Measurements from ENCODE around the gene PNLIPRP2.

PNLIPRP2 gene

DNA sequence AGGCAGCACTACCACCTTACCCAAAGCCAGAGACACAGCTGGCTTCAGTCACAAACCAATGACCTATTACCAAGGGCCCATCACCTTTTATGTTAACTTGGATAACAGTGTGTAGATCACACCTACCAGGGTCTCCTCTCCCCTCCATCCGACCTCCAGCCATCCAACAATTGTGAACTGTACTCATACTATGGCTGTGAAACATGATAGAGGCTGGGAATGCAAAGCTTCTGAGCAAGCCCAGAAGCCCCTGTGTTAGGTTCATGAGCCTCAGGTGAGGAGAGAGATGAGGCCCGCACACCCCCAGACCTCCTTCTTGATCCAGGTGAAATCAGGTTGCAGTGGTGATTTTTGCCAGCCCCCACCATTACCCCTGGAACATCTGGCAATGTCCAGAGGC is 47.7 kb downstream of the PNLIPRP2 start:
- TF ChIP-seq HDGF (IDR thresholded peaks at IDR 0.05; ENCODE audit: borderline replicate concordance) (no peak), PKNOX1 (IDR thresholded peaks at IDR 0.05) (no peak), ZNF384 (IDR thresholded peaks at IDR 0.05) (no peak), NFRKB (IDR thresholded peaks at IDR 0.05) (no peak), SP1 (IDR thresholded peaks at IDR 0.05) (no peak), LEF1 (IDR thresholded peaks at IDR 0.05; ENCODE audit: borderline replicate concordance) (no peak), TARDBP (IDR thresholded peaks at IDR 0.05) (no peak), ELF4 (IDR thresholded peaks at IDR 0.05) (no peak), ARNT (IDR thresholded peaks at IDR 0.05) (no peak), FOXA1 (IDR thresholded peaks at IDR 0.05) (no peak), SUZ12 (IDR thresholded peaks at IDR 0.05) (no peak), CTBP1 (IDR thresholded peaks at IDR 0.05; ENCODE audit: borderline replicate concordance) (no peak), L3MBTL2 (conservative IDR thresholded peaks at IDR 0.05) (no peak), FOXK2 (IDR thresholded peaks at IDR 0.05) (no peak), FOXM1 (IDR thresholded peaks at IDR 0.05; ENCODE audit: borderline replicate concordance) (no peak), BHLHE40 (IDR thresholded peaks at IDR 0.05; ENCODE audit: borderline replicate concordance) (no peak)
- CTCF ChIA-PET: no interaction called here
- POLR2A ChIA-PET: no interaction called here

DNA sequence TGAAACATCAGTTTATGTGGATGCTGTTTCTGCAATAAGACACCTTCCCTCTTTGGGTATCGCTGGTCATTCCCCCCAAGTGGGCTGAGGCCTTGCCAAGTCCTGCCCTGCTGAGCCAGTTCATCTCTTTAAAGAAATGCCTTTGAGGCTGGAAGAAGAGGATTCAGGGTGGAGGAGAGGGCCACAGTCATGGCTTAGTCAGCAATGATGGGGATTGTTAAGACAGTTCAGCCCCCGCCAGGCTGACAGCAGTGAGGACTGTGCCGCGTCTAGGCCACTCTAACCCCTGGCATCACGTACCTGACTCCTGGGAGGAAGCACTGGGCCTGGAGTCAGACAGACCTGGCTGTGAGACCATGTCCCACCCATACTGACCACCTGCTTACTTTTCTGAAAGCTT is 48.3 kb downstream of the PNLIPRP2 start:
- POLR2A ChIA-PET: no interaction called here
- CTCF ChIA-PET: no interaction called here
- TF ChIP-seq SUZ12 (IDR thresholded peaks at IDR 0.05) (no peak), ZNF384 (IDR thresholded peaks at IDR 0.05) (no peak), CTBP1 (IDR thresholded peaks at IDR 0.05; ENCODE audit: borderline replicate concordance) (no peak), TARDBP (IDR thresholded peaks at IDR 0.05) (no peak), NFRKB (IDR thresholded peaks at IDR 0.05) (no peak), FOXM1 (IDR thresholded peaks at IDR 0.05; ENCODE audit: borderline replicate concordance) (no peak), ARNT (IDR thresholded peaks at IDR 0.05) (no peak), L3MBTL2 (conservative IDR thresholded peaks at IDR 0.05) (no peak)
- DNase-seq (ENCODE audit: extremely low spot score): no peak

More for the DNA sequence above, 47.7 kb downstream of the PNLIPRP2 start:
- DNase-seq (ENCODE audit: extremely low spot score): no peak

DNA sequence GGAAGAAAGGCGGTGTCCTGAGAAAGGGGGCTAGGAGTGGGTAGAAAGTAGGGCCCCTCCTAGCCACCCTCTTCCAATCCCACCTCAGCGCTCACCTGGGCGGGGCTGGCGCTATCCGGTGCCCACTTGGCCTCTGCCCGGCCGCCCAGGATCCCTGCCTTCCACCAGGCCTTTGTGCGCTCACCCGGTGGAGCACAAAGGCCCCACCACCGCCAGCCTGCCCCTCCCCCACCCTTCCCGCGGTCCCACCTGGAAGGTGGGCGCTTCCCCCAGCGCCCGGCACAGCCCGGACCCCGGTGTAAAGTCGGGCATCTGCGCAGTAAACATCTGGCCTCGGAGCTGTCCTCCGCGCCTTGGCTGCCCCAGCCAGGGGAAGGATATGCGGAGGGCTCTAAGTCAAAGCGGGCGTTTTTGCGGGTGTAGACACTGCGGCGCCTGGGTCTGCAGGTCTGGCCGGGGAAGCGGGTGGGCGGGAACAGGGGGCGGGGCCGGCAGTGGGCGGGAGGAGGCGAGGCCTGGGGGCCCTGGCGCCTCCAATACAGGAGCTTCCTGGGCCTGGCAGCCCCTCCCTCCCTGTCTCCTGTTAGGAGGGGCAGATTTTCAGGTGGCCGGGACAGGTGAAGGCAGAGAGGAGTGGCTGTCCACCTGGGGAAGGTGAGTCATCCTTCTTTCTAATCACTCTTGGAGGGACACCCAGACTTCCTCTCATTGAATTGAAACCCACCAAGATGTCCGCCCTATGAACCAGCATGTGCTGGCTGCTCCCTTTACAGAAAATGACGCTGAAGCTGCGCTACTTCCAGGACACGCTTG is 49.3 kb downstream of the PNLIPRP2 start:
- DNase-seq (ENCODE audit: extremely low spot score): peak; percentile 79
- TF ChIP-seq L3MBTL2 (conservative IDR thresholded peaks at IDR 0.05) (0 out of 2 replicates have a peak, but pooled peaks have one; percentile 49), TARDBP (IDR thresholded peaks at IDR 0.05) (no peak)
- POLR2A ChIA-PET: no interaction called here
- CTCF ChIA-PET: no interaction called here

DNA sequence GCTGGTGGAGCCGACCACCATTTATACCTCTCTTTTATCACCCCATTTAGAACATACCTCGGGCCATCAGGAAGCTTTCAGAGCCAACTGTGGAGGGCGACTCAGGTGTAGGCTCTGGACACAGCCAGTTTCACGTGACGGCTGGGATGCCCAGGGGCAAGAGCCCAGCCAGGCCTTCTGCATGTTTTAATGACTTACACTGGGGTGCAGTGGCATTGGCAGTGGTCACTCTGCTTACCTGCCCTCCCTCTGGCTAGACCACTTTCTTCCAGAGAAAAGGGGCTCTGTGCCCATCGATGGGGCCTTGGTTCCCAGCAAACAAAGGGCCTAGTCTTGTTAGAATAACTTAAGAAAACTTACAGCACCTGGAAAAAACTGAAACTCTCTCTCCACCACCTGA is 50.0 kb downstream of the PNLIPRP2 start:
- no peak for TF ChIP-seq PKNOX1 (IDR thresholded peaks at IDR 0.05)
- no peak for TF ChIP-seq ARNT (IDR thresholded peaks at IDR 0.05)
- no peak for TF ChIP-seq FOXA1 (IDR thresholded peaks at IDR 0.05)
- no peak for TF ChIP-seq HDGF (IDR thresholded peaks at IDR 0.05; ENCODE audit: borderline replicate concordance)
- TF ChIP-seq FOXK2 (IDR thresholded peaks at IDR 0.05): no peak
- TF ChIP-seq ZNF384 (IDR thresholded peaks at IDR 0.05): no peak
- TF ChIP-seq SP1 (IDR thresholded peaks at IDR 0.05): no peak
- no peak for TF ChIP-seq SUZ12 (IDR thresholded peaks at IDR 0.05)
- TF ChIP-seq CTBP1 (IDR thresholded peaks at IDR 0.05; ENCODE audit: borderline replicate concordance): no peak
- TF ChIP-seq NFRKB (IDR thresholded peaks at IDR 0.05): no peak
- TF ChIP-seq BHLHE40 (IDR thresholded peaks at IDR 0.05; ENCODE audit: borderline replicate concordance): no peak
- TF ChIP-seq L3MBTL2 (conservative IDR thresholded peaks at IDR 0.05): no peak
- no peak for TF ChIP-seq TARDBP (IDR thresholded peaks at IDR 0.05)
- no peak for TF ChIP-seq LEF1 (IDR thresholded peaks at IDR 0.05; ENCODE audit: borderline replicate concordance)
- no peak for TF ChIP-seq ELF4 (IDR thresholded peaks at IDR 0.05)
- POLR2A ChIA-PET: interaction anchor here (1.2 kb wide), 1 partner anchor 62 kb away, joined by 3 read pairs; no protein-coding TSS in a partner anchor
- CTCF ChIA-PET: interaction anchor here (0.6 kb wide), 1 partner anchor 7 kb away, joined by 3 read pairs; no protein-coding TSS in a partner anchor
- no peak for DNase-seq (ENCODE audit: extremely low spot score)

DNA sequence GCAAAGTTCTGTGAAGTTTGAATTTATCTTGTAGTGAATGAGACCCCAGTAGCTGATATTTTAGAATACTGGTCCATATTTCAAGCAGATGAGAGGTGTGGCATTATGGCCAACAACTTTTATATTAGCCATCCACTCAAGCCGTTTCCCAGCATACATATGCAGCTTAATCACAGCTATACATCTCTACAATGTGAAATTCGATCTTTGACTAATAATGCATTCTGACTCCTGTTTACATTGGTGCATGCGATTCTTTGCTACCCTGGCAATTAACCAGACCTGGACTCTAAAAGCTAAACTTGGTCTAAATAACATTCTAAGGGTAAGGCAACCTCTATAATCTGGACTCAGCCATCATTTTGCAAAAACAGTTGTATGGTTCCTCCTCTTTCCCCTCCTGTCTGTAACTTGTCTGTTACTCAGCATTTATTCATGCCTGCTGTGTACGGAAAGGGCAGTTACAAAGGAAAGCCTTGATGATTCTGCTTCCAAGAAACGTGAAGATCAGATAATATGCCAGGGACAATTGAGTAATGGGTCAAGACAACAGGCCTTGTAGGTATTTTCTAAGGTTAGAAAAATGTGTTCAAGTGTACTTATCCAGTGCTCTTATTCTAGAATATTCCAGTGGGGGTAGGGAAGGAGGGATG is 50.6 kb downstream of the PNLIPRP2 start:
- ChIA-PET POLR2A (interaction anchor here (1.2 kb wide), 1 partner anchor 62 kb away, joined by 3 read pairs; no protein-coding TSS in a partner anchor), CTCF (interaction anchor here (0.6 kb wide), 1 partner anchor 8 kb away, joined by 3 read pairs; no protein-coding TSS in a partner anchor)
- TF ChIP-seq LEF1 (IDR thresholded peaks at IDR 0.05; ENCODE audit: borderline replicate concordance) (no peak), CTBP1 (IDR thresholded peaks at IDR 0.05; ENCODE audit: borderline replicate concordance) (no peak), FOXM1 (IDR thresholded peaks at IDR 0.05; ENCODE audit: borderline replicate concordance) (no peak), ELF4 (IDR thresholded peaks at IDR 0.05) (no peak), SP1 (IDR thresholded peaks at IDR 0.05) (no peak), PKNOX1 (IDR thresholded peaks at IDR 0.05) (no peak)
- DNase-seq (ENCODE audit: extremely low spot score): no peak

GRCh38 chr10:116672891-116673290 is 52.1 kb downstream of the PNLIPRP2 start:
- CTCF ChIA-PET: no interaction called here
- POLR2A ChIA-PET: no interaction called here
- TF ChIP-seq PKNOX1 (IDR thresholded peaks at IDR 0.05): no peak
- DNase-seq (ENCODE audit: extremely low spot score): no peak
